Thoracic aorta (tissue), 2 donors: Measurements from ENCODE around the gene DUSP21. TPM values are rescaled to one million over a fixed set of nuclear protein-coding genes. Genes with fewer than 3 reads are reported as not detected.
A peak's percentile ranks its signal among the peaks of the same experiment; 100 is the strongest.

Experiments used
- ATAC-seq: fragments of 150-250 bp; one replicate; pipeline ENCODE4 v1.8.0; 2017; ENCODE audit warnings: low read depth; ENCODE audit not compliant: insufficient number of reproducible peaks, low FRiP score
- DNase-seq: peaks from one replicate; pipeline ENCODE4 v3.0.0-alpha.2; 2020; ENCODE audit warnings: low spot score
- H3K27ac ChIP-seq, 2 donors: fragments of 200-600 bp; sonication (generic); 1 replicate in 1 of 2; 2 replicates in 1 of 2; pipeline ENCODE4 v1.5.1; 2016; ENCODE audit warnings: mild to moderate bottlenecking in 2 of 2, moderate library complexity in 2 of 2
- H3K27me3 ChIP-seq: fragments of 200-600 bp; sonication (generic); replicated peaks from 2 replicates; pipeline ENCODE4 v1.6.0; 2016; ENCODE audit warnings: mild to moderate bottlenecking; ENCODE audit not compliant: insufficient read depth
- H3K36me3 ChIP-seq: fragments of 200-600 bp; sonication (generic); one replicate; pipeline ENCODE4 v1.5.1; 2016
- H3K4me1 ChIP-seq, 2 donors: fragments of 200-600 bp; sonication (generic); 1 replicate in 1 of 2; 2 replicates in 1 of 2; pipeline versions ENCODE4 v1.5.1 to v1.6.0; 2016; ENCODE audit warnings: low read depth in 2 of 2, mild to moderate bottlenecking in 1 of 2; ENCODE audit not compliant: control insufficient read depth in 1 of 2
- H3K4me3 ChIP-seq: fragments of 200-600 bp; sonication (generic); 2 replicates; pipeline ENCODE4 v1.5.1; 2016; ENCODE audit warnings: mild to moderate bottlenecking
- H3K9me3 ChIP-seq: fragments of 200-600 bp; sonication (generic); 2 replicates; pipeline ENCODE4 v1.5.1; 2016
- total RNA-seq, 2 donors: library from RNA; depleted of rRNA; stranded (reverse); fragments of >200 nt; gene quantifications; one replicate each; pipeline versions ENCODE4 v1.1.0 to v1.2.3, GENCODE V29; 2016
- TF ChIP-seq, protein P1 (sequence below): fragments of 200-600 bp; sonication (generic); IDR thresholded peaks from one replicate; pipeline ENCODE4 v1.5.1; 2019; ENCODE audit warnings: antibody characterized with exemption

Gene DUSP21
- total RNA-seq, 2 donors from 2014 or later: not detected

DNA sequence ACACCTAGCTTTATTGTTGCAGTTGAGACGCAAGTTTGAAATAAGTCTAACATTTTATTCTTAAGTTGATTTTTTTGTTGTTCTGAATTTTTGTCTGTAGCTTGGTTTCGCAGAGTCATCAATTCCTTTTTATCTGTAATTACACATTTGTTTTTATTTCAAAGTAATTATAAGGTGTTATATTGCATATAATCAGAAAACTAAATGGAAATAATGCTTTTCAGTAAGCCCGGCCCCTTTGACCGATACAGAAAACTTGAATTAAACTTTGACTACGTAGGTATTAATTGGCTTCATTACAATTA is 31.3 kb downstream of the DUSP21 start:
- H3K4me1 ChIP-seq: peaks cover 0 to 10% of the 10 kb centered on the region in 2 donors
- H3K9me3 ChIP-seq: no peaks in the 10 kb centered on the region
- peak overlapping the region; percentile 91 for H3K4me3 ChIP-seq
- H3K27ac ChIP-seq: peak overlapping the region in 1 of 2 donors; percentile 96
- ATAC-seq (no peak), DNase-seq (no peak)
- no peaks in the 10 kb centered on the region for H3K36me3 ChIP-seq
- TF ChIP-seq, protein P1, sequence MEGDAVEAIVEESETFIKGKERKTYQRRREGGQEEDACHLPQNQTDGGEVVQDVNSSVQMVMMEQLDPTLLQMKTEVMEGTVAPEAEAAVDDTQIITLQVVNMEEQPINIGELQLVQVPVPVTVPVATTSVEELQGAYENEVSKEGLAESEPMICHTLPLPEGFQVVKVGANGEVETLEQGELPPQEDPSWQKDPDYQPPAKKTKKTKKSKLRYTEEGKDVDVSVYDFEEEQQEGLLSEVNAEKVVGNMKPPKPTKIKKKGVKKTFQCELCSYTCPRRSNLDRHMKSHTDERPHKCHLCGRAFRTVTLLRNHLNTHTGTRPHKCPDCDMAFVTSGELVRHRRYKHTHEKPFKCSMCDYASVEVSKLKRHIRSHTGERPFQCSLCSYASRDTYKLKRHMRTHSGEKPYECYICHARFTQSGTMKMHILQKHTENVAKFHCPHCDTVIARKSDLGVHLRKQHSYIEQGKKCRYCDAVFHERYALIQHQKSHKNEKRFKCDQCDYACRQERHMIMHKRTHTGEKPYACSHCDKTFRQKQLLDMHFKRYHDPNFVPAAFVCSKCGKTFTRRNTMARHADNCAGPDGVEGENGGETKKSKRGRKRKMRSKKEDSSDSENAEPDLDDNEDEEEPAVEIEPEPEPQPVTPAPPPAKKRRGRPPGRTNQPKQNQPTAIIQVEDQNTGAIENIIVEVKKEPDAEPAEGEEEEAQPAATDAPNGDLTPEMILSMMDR: no peak
- no peaks in the 10 kb centered on the region for H3K27me3 ChIP-seq

DNA sequence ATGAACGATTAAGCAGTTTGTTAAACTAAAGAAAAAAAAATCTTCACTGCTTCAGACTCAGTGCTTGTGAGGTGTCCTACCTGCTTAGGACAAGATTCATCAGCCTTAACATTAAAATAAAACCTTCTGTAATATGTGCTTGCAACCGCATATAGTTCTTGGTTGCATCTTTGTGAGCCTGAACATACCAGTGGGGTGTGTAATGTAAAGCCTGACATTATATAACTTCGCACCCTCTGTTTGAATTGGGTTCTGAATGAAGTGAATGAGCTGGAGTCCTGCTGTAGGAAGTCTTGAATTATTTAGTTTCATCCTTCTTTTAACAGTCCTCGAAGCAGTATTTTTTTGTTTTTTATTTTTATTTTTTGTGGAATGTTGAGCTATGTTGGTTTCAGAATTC is 32.3 kb downstream of the DUSP21 start:
- peak overlapping the region; percentile 91 for H3K4me3 ChIP-seq
- ATAC-seq (no peak), DNase-seq (no peak)
- TF ChIP-seq, protein P1: no peak
- no peaks in the 10 kb centered on the region for H3K36me3 ChIP-seq
- no peaks in the 10 kb centered on the region for H3K27me3 ChIP-seq
- peaks cover 0 to 10% of the 10 kb centered on the region in 2 donors for H3K4me1 ChIP-seq
- no peaks in the 10 kb centered on the region for H3K9me3 ChIP-seq
- H3K27ac ChIP-seq: no peak overlapping the region

GRCh38 chrX:44876767-44877166 is 32.9 kb downstream of the DUSP21 start:
- ATAC-seq (no peak), DNase-seq (no peak)
- Histone ChIP-seq H3K36me3 (no peaks in the 10 kb centered on the region), H3K27ac (no peak overlapping the region), H3K4me3 (no peak overlapping the region), H3K4me1 (peaks cover 0 to 10% of the 10 kb centered on the region in 2 donors), H3K27me3 (no peaks in the 10 kb centered on the region), H3K9me3 (no peaks in the 10 kb centered on the region)
- TF ChIP-seq, protein P1: no peak

DNA sequence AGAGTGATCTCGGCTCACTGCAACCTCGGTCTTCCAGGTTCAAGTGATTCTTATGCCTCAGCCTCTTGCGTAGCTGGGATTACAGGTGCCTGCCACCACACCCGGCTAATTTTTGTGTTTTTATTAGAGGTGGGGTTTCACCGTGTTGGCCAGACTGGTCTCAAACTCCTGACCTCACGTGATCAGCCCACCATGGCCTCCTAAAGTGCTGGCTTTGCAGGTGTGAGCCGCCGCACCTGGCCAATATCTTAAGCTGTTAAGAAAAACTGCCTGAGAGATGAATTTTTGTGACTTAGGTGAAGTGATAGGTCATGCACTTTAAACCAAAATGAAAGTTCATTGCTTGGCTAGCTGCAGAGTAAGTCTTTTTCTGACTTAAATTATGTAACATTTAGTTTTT is 35.0 kb downstream of the DUSP21 start:
- DNase-seq (no peak), ATAC-seq (no peak)

DNA sequence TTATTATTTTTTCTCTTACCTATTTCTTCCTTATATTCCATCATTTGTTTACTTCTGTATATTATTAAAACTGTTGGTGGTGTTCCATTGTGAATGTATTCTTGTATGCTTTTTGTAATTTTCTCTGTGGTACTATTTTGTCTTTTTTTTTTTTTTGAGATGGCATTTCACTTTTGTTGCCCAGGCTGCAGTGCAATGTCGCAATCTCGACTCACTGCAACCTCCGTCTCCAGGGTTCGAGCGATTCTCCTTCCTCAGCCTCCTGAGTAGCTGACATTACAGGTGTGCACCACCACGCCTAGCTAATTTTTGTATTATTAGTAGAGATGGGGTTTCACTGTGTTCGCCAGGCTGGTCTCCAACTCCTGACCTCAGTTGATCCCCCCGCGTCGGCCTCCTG is 37.7 kb downstream of the DUSP21 start:
- TF ChIP-seq, protein P1: no peak
- peaks cover 0 to 10% of the 10 kb centered on the region in 2 donors for H3K4me1 ChIP-seq
- ATAC-seq: no peak

More for the DNA sequence above, 35.0 kb downstream of the DUSP21 start:
- H3K27ac ChIP-seq: no peak overlapping the region
- H3K36me3 ChIP-seq: no peaks in the 10 kb centered on the region
- no peak overlapping the region for H3K4me3 ChIP-seq
- no peaks in the 10 kb centered on the region for H3K9me3 ChIP-seq
- TF ChIP-seq, protein P1: no peak
- H3K27me3 ChIP-seq: no peaks in the 10 kb centered on the region
- H3K4me1 ChIP-seq: peaks cover 0 to 10% of the 10 kb centered on the region in 2 donors

More for the DNA sequence above, 37.7 kb downstream of the DUSP21 start:
- no peak overlapping the region for H3K27ac ChIP-seq
- no peaks in the 10 kb centered on the region for H3K36me3 ChIP-seq
- no peaks in the 10 kb centered on the region for H3K9me3 ChIP-seq
- H3K27me3 ChIP-seq: no peaks in the 10 kb centered on the region
- no peak overlapping the region for H3K4me3 ChIP-seq
- DNase-seq: no peak
